ENCODE results near the gene TAS1R1.

- no peak for TF ChIP-seq CTCF (IDR thresholded peaks at IDR 0.05)
- no peak for TF ChIP-seq POLR2A (IDR thresholded peaks at IDR 0.05)
Observed at GRCh38 chr1:6574818-6575217, 19.7 kb downstream of the TAS1R1 start.
